ENCODE results near the gene ATG4B. TPM values are rescaled to one million over a fixed set of nuclear protein-coding genes. Genes with fewer than 3 reads are reported as not detected.

The ATG4B gene
- total and polyA plus RNA-seq, 10 donors = 31.1 to 114 (median 87.7) TPM

DNA sequence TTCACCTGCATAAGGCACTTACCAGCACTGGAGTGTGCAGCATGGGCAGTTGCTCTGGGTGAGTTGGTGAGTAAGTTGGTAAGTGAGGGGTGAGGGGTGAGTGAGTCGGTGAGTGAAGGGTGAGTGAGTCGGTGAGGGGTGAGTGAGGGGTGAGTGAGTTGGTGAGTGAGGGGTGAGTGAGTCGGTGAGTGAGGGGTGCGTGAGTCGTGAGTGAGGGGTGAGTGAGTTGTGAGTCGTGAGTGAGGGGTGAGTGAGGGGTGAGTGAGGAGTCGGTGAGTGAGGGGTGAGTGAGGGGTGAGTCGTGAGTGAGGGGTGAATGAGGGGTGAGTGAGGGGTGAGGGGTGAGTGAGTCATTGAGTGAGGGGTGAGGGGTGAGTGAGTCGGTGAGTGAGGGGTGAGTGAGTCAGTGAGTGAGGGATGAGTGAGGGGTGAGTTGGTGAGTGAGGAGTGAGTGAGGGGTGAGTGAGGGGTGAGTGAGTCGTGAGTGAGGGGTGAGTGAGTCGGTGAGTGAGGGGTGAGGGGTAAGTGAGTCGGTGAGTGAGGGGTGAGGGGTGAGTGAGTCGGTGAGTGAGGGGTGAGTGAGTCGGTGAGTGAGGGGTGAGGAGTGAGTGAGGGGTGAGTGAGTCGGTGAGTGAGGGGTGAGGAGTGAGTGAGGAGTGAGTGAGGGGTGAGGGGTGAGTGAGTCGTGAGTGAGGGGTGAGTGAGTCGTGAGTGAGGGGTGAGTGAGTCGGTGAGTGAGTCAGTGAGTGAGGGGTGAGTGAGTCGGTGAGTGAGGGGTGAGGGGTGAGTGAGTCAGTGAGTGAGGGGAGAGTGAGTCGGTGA, 17.7 kb upstream of the ATG4B start:
- no peak overlapping the region for H3K4me3 ChIP-seq
- H3K4me1 ChIP-seq = peaks cover 6 to 39% (median 25%) of the 10 kb centered on the region in 6 donors
- 88 to 92% (median 89%) methylated on average over 20 of the region's 20 CpGs for WGBS, 5 donors
- TF ChIP-seq POLR2AphosphoS5 (IDR thresholded peaks at IDR 0.05) = no peak
- no peak for TF ChIP-seq POLR2A (IDR thresholded peaks at IDR 0.05)
- TF ChIP-seq CTCF (IDR thresholded peaks at IDR 0.05 in 8 of 11, conservative IDR thresholded peaks at IDR 0.05 in 3 of 11) = no peak
- no peak for DNase-seq
- no peak overlapping the region for H3K27ac ChIP-seq
- intact Hi-C loops (cut with DNase I; ENCODE audit: low total_unique reads) = no loop called here
- no peaks in the 10 kb centered on the region for H3K9me3 ChIP-seq
- H3K36me3 ChIP-seq = peaks cover 0 to 28% (median 0%) of the 10 kb centered on the region in 6 donors
- no peaks in the 10 kb centered on the region for H3K27me3 ChIP-seq (replicated peaks in 1 of 7)

DNA sequence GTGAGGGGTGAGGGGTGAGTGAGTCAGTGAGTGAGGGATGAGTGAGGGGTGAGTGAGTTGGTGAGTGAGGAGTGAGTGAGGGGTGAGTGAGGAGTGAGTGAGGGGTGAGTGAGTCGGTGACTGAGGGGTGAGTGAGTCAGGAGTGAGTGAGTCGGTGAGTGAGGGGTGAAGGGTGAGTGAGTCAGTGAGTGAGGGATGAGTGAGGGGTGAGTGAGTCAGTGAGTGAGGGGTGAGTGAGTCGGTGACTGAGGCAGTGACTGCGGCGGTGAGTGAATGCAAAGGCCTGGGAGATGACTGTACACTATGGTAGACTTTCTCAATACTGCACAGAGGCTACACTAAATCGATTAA, 17.1 kb upstream of the ATG4B start:
- peaks cover 0 to 31% (median 0%) of the 10 kb centered on the region in 6 donors for H3K36me3 ChIP-seq
- WGBS, 5 donors = 74 to 92% (median 90%) methylated on average over 6 of the region's 6 CpGs
- H3K9me3 ChIP-seq = no peaks in the 10 kb centered on the region
- intact Hi-C loops (cut with DNase I; ENCODE audit: low total_unique reads) = no loop called here
- no peaks in the 10 kb centered on the region for H3K27me3 ChIP-seq (replicated peaks in 1 of 7)
- no peak overlapping the region for H3K4me3 ChIP-seq
- peaks cover 6 to 41% (median 25%) of the 10 kb centered on the region in 6 donors for H3K4me1 ChIP-seq
- DNase-seq = no peak
- H3K27ac ChIP-seq = no peak overlapping the region
- TF ChIP-seq POLR2AphosphoS5 (IDR thresholded peaks at IDR 0.05) = no peak
- TF ChIP-seq CTCF (IDR thresholded peaks at IDR 0.05 in 8 of 11, conservative IDR thresholded peaks at IDR 0.05 in 3 of 11) = no peak
- no peak for TF ChIP-seq POLR2A (IDR thresholded peaks at IDR 0.05)

GRCh38 chr2:241627675-241628074, 9.8 kb upstream of the ATG4B start:
- no peaks in the 10 kb centered on the region for H3K9me3 ChIP-seq
- H3K27me3 ChIP-seq (replicated peaks in 1 of 7) = no peaks in the 10 kb centered on the region
- no peak overlapping the region for H3K4me3 ChIP-seq
- 95 to 96% (median 95%) methylated on average over 9 to 10 of the region's 10 CpGs for WGBS, 5 donors
- H3K4me1 ChIP-seq = peaks cover 0 to 24% (median 0%) of the 10 kb centered on the region in 6 donors
- DNase-seq = no peak
- peaks cover 0 to 71% (median 19%) of the 10 kb centered on the region in 6 donors for H3K36me3 ChIP-seq
- intact Hi-C loops (cut with DNase I; ENCODE audit: low total_unique reads) = no loop called here
- TF ChIP-seq CTCF (IDR thresholded peaks at IDR 0.05 in 8 of 11, conservative IDR thresholded peaks at IDR 0.05 in 3 of 11) = no peak
- no peak for TF ChIP-seq POLR2AphosphoS5 (IDR thresholded peaks at IDR 0.05)
- no peak for TF ChIP-seq POLR2A (IDR thresholded peaks at IDR 0.05)
- H3K27ac ChIP-seq = no peak overlapping the region

DNA sequence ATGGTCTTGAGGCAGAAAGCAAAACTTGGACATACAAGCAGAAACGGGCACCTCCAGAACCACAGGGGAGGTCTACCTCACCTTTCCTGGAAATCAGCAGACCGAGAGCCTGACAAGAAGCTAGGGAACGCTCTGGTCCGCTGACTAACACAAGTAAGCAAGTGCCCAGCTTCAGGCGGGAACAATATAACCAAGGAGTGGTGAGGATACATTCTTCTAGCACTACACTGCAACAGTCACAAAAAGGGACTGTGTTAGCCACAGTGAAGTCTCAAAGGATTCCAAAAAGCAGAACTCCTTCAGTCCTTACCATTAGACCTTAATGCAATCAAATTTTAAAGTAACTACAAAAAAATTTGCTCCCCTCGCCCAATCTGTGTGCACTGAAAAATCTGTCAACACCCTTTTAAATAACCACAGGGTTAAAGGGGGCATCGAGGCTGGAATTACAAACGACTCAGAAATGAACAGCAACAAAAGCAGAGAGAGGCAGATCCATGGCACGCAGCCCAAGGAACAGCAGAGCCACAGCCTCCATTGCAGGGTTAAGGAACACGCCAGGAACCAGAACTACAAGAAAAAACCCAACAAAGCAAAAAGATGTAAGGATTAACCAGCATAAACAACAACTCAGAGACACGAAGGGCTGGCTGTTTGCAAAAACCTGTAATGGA, 7.6 kb upstream of the ATG4B start:
- Histone ChIP-seq H3K4me1 (peaks cover 0 to 29% (median 2%) of the 10 kb centered on the region in 6 donors), H3K36me3 (peaks cover 3 to 76% (median 30%) of the 10 kb centered on the region in 6 donors), H3K4me3 (no peak overlapping the region), H3K27ac (no peak overlapping the region), H3K27me3 (replicated peaks in 1 of 7) (no peaks in the 10 kb centered on the region), H3K9me3 (no peaks in the 10 kb centered on the region)
- no peak for DNase-seq
- TF ChIP-seq POLR2A (IDR thresholded peaks at IDR 0.05) (no peak), POLR2AphosphoS5 (IDR thresholded peaks at IDR 0.05) (no peak), CTCF (IDR thresholded peaks at IDR 0.05 in 8 of 11, conservative IDR thresholded peaks at IDR 0.05 in 3 of 11) (no peak)
- WGBS, 5 donors = 81 to 90% (median 86%) methylated on average over 11 of the region's 11 CpGs
- intact Hi-C loops (cut with DNase I; ENCODE audit: low total_unique reads) = no loop called here
